ENCODE measurements around the gene COX19.
"Not testable (repeated sequence)": the region's sequence is repeated elsewhere in the genome, so short reads cannot be mapped to it uniquely, and the experiment has no call there.

COX19 gene

DNA sequence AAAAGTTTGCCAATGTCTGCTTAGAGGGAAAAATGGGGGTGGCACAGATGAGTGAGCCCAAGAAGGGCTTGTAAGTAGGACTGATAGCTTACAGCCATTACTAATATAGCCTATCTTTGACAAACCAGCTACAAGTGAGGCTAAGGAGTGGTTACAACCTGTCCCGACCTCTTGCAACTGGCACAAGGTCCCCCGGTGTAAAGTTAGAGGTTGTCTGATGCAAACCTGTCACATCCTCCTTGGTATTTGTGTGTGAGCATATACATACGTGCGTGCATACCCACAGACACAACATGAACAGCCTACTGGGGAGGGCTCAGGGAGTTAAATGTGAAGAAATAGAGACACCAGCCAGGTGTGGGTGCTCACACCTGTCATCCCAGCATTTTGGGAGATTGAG lies 35.5 kb downstream of the COX19 start:
- no peak for DNase-seq

DNA sequence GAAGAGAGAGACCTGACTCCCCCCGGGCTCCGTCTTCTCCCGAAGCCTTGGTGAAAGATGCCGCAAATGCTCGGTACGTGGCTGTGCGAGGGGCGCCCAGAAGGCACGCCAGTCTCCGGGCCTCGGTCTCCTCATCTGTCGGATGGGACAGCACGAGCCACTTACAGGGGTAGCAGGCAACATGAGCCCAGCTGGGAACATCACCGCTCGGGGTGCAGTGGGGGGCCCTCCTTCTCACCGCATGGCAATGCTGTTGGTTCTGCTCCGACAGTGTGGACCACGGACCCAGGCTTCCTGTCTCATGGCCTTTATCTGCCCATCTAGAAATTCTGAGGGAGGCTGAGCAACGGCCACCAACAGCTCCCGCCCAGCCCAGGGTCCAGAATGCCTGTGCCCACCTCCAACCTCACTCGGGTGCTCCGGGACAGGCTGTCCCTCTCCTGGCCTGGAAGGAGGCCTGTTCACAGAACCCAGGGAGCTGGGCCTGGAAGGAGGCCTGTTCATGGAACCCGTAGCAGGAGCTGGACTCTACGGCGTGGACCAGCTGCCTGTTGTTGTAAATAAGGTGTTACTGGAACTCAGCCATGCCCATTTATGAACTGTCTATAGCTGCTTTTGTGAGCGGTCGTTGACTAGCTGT lies 36.7 kb downstream of the COX19 start:
- DNase-seq, result no peak

DNA sequence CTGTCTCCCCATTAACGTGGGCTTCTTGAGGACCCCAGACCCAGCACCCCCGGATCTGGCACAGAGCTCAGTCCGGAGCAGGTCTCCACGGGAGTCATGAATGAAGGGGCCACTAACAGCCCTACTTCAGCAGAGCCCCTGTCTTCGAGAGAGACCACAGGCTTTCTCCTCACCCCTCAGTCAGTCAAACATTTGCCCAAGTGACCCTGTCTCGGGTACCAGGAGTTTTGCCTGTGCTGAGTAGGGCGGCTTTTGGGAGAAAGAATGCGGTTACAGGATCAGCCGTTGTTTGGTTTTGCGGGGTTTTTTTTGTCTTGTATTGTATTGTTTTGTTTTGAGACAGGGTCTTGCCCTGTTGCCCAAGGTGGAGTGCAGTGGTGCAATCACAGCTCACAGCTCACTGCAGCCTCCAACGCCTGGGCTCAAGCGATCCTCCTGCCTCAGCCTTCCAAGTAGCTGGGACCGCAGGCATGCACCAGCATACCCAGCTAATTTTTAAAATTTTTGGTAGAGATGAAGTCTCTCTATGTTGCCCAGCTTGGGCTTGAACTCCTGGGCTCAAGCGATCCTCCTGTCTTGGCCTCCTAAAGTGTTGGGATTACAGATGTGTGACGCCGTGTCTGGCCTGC lies 37.4 kb downstream of the COX19 start:
- DNase-seq, result peak; percentile 22

DNA sequence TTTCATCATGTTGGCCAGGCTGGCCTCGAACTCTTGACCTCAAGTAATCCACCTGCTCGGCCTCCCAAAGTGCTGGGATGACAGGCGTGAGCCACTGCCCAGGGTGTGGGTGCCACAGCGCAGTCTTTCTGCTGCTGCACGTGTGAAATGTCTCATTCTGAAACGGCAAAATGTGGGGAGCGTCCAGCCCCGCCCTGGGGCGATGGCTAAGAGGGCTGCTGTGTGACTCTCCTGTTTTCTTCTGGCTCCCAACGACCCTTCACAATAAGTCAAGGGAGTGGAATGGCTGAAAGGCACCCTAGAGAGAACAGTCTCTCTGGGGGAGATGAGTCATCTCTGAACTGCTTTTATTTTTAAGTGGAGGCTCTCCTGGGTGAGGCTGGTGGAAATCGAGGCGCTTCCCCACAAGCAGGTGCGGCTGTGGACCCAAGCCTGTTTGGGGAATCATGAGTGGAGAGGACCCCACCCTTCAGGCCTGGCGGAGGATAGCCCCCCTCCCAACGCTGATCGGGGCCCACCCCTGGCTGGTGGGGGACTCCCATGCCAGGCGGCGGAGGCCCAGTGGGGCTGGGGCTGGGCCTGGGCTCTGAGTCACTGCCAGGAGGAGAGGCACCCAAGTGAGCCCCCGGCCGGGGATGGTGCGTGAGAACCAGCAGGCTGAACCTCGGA lies 38.8 kb downstream of the COX19 start:
- no peak for DNase-seq

DNA sequence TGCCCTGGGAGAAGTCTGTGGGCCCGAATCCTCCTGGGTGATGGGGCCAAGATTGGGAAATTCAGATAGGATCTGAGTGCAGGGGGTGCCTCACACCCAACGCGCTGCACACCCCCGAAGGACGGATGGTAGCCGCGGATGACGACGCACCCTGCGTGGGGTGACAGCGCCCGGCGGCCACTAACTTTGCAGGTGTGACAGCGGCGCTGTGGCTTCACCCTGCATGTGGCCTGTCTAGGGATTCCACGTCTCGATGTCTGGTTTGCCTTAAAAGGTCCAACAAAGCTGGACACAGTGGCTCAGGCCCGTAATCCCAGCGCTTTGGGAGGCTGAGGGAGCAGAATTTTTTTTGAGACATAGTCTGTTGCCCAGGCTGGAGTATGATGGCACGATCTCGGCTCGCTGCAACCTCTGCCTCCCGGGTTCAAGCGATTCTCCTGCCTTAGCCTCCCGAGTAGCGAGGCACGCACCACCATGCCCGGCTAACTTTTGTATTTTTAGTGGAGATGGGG lies 39.4 kb downstream of the COX19 start:
- no peak for DNase-seq

DNA sequence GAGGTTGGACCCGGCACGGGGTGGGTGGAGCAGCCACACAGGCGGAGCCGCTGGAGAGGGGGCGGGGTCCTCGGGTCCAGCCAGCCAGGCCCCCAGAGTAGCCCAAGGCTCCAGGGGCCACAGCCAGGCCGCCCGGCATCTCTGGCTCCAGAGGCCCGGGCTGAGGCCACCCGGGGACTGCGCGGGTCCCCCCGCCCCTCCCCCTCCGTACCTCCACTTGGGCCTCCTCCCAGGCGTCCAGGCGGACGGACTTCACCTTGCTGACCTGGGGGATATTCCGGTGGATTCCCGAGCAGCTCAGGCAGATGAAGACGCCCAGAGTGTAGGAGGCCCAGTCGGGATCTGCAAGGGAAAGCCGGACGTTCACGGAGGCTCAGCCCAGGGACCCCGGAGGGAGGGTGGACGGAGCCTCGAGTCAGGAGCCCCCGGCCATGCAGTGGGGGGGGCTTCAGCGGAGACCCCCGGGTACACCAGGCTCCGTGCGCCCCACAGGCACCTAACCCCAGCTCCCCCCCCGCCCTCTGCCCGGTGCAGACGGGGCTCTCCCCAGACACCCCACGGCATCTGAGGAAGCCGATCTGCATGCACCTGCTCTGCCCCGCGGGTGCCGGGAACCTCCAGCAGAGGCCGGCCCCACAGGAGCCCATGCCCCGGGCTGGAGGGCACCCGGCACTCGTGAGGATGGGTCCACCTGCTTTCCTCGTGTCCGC lies 40.0 kb downstream of the COX19 start:
- no peak for DNase-seq

DNA sequence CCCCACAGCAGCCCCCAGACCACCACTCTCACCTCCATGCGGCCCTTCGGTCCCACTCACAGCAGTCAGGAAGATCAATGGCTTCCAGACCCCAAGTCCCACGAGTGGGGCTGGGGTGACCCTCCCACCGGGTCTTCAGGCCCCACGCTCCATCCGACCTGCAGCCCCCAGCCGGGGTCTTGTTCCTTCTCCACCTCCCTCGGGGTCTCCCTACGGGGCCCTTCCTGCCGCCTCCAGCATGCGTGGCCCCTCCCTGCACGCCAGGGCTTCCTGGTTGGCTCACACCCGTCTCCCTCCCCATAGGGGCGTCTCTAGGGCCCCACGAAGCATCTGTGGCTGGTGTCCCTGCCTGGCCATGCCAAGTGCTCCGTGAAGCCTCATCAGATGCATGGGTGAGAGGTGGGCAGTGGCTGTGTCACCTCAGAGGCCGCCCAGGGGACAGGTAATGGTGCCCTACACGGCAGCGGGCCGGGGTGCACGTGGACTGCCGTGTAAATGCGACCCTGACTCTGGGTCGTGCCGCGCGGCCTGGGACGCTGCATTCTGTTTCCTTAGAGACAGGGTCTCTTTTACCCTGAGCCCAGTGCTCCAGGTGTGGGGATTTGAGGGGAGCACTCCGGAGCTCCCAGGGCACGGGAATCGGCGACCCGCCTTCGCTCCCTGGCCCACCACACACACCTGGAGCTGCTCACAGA lies 40.7 kb downstream of the COX19 start:
- DNase-seq, result no peak

DNA sequence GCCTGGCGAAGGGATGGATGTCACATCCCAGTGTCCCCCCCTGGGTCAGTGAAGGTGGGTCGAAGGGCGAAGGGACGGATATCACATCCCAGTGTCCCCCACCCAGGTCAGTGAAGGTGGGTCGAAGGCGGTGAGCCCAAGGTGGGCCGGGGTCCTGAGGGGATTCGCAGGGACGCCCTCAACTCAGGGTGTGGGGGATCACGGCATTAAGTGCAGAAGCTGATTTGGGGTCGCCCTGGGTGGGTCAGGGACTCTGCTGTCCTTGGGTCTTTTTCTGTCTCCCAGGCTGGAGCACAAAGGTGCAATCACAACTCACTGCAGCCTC lies 42.7 kb downstream of the COX19 start:
- no peak for DNase-seq

DNA sequence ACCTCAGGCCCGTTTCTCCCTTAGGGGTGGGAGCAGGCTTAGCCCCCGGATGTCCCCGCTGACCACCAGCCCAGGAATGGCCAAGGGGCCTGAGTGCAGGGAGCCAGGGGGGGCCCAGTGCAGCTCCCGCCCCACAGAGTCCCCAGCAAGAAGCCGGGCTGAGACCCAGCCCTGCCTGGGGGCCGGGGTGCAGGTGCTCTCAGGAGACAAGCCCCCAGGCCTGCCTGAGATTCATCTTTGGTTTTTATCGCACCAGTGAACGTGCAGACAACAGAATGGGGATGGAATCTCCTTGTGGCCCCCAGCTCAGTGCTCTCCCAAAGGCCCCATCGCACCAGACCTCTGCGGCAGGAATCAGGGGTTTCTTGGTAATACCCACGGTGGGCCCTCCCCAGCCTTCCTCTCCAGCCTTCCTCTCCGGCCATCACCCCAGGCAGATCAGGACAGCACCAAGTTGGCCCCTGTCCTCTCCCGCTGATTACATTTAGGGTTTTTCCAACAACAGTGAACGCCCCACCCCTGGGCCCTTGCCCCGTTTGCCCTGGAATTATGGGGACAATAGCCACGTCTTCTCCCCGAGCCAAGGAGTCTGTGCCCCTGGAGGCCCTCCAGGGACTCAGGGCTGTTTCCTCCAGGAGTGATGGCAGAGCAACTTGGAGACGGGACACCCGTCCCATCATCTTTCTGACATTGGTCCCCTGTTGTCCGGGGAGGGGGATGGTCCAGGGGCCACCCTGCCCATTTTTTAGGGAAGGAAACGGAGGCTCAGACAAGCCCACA lies 43.3 kb downstream of the COX19 start:
- DNase-seq, result no peak

DNA sequence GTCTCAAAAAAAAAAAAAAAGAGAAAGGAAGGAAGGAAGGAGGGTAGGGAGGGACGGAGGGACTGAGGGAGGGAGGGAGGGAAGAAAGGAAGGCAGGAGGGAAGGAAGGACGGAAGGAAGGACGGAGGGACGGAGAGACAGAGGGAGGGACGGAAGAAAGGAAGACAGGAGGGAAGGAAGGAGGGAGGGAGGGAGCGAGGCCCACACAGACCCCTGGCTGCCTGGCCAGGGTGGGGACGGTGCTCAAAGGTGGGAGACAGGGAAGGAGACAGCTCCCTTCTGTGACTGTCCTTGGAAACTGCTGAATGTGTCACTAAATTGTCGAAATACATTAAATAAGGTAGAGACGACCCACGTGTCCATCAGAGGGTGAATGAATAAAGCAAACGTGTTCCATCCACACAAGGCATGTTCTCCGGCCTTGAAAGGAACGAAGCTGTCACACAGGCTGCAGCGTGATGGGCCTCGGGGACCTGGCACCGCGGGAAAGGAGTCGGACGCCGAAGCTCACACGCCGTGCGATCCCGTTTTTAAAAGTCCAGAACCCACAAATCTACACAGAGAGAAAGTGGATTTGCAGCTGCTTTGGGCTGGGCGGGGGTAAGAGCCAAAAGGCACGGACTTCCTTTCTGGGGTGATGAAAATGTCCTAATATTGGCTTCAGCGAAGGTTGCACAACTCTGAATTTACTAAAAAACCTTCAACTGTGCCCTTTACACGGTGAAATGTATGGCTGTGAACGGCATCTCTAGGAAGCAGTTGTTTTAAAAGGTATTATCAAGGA lies 44.2 kb downstream of the COX19 start:
- no peak for DNase-seq

DNA sequence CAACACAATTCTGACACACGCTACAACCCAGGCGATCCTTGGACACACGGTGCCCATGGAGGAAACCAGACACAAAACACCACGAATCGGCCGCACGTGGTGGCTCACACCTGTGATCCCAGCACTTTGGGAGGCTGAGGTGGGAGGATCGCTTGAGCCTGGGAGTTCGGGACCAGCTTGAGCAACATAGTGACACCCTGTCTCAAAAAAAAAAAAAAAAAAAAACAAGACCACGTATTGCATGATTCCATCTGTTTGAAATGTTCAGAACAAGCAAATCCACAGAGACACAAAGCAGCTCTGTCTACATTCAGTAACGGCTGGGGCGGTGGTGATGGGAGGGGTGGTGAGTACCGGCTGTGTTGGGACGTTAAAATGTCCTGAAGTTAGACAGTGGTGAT lies 46.0 kb downstream of the COX19 start:
- DNase-seq, result no peak

DNA sequence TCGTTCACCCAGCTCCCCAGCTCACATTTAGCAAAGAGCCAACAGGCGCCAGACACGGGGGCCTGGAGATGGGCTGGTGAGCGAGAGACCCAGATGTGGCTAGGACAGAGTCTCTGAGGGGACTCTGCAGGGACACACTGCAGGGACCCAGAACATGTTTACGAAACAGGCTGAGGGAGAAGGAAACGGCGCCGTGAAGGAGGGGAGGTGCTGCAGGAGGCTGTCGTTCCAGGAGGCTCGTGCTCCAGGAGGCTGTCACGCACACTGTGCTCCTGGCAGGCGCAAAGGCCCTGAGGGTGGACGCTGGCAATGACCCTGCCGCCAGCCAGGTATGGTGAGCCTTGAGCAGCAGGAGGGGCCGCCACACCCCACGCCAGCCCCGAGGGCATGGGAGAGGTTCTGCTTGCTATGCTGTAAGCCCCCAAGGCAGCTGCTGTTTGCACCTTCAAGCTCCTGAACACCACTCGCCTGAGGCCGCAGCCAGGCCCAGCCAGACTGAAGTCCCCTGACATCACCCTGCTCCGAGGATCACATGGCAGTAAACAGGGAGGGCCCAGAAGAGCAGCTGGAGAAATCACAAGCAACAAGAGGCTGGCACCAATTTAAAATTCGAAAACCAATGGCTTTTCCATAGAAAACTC lies 48.2 kb downstream of the COX19 start:
- DNase-seq, result no peak

DNA sequence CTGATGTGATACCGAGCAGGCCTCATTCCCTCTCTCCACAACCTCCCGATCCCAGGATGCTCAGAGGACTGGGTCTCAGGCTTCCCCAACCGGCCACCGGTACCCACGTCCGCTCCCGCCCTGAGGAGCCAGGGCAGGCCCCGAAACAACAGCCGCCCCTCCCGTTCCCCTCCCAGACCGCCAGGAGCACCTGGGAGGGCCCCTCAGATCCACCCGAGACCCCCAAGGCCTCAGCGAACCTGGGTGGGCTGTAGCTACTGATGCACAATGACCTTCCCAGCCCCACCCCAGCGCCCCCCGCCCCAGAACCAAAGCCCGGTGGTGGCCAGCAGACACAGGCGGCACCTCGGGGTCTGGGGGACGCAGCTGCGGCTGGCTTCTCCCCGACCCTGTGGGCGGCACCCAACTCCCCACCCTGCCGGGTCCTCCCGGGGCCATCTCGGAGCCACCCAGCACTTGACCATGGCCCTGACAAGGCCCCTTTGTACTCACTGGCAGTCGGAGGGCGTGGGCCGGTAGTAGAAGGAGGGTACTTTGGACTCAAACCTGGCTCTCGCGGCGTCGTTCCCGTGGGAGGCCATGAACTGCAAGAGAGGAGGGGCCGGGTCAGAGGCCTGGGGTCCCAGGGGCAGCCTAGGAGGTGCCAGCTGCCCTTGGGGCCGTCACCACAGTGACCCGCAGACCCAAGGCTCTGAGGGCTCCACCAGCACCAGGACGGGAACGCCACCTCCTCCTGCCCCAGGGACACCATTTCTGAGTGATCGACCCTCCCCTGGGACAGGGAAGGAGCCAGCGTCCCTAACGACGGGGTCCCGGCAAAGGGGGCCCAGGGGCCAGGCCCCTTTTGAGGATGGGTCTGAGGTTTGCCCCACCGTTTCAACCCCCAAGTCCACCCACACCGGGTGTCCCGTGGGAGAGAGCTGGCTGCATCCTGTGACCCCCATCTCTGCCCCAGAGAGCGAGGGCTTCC lies 49.0 kb downstream of the COX19 start:
- DNase-seq, result no peak

DNA sequence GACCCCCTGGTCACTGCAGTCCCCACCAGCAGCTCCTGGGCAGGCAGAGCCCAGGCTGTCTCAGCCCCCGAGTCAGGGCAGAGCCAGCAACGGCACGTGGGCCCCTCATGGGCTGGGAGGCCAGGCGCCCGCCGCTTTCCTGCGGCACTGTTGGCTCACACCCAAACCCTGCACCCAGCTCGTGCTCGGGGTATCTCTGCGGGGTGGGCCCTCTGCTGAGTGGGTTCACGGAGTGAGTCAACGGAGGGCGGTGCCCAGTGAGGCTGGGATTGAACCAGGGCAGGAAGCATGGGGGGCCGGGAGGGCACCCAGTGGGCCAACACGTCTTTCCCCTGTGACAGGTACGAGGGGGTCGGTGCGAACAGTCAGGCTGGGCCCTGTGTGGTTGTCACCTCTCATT lies 49.7 kb downstream of the COX19 start:
- DNase-seq, result no peak

DNA sequence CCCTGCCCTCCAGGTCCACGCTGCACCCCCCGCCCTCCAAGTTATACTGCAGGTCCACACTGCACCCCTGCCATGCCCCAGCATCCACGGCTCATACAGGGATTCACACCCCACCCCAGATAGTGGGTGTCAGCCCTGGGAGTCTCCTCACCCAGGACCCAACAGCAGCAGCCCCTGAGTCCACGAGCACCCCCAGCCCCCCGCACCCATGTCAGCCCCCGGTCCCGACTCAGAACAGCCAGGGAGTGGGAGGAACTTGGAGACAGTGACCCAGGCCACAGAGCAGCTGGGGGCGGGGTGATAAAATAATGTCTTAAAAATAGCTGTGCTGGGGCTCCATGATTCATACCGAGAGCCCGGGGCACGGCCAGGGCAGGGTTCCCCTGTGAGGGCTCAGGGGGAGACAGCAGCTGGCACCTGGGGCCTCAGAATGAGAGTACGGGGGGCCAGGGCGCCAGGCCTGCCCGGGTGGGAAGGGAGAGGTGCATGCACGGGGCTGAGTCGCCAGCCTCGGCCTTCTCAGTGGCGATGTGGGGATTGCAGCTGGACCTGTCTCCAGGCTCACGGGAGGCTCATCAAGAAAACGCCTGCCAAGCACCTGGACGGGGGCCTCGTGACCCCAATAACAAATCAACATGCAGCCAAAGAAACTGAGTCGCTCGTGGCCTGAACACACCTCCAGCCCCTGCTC lies 50.7 kb downstream of the COX19 start:
- DNase-seq, result no peak

DNA sequence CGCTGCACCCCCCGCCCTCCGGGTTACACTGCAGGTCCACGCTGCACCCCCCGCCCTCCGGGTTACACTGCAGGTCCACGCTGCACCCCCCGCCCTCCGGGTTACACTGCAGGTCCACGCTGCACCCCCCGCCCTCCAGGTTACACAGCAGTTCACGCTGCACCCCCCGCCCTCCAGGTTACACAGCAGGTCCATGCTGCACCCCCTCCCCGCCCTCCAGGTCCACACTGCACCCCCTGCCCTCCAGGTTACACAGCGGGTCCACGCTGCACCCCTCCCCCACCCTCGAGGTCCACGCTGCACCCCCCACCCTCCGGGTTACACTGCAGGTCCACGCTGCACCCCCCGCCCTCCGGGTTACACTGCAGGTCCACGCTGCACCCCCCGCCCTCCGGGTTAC lies 51.3 kb downstream of the COX19 start:
- DNase-seq, result not testable (repeated sequence)

DNA sequence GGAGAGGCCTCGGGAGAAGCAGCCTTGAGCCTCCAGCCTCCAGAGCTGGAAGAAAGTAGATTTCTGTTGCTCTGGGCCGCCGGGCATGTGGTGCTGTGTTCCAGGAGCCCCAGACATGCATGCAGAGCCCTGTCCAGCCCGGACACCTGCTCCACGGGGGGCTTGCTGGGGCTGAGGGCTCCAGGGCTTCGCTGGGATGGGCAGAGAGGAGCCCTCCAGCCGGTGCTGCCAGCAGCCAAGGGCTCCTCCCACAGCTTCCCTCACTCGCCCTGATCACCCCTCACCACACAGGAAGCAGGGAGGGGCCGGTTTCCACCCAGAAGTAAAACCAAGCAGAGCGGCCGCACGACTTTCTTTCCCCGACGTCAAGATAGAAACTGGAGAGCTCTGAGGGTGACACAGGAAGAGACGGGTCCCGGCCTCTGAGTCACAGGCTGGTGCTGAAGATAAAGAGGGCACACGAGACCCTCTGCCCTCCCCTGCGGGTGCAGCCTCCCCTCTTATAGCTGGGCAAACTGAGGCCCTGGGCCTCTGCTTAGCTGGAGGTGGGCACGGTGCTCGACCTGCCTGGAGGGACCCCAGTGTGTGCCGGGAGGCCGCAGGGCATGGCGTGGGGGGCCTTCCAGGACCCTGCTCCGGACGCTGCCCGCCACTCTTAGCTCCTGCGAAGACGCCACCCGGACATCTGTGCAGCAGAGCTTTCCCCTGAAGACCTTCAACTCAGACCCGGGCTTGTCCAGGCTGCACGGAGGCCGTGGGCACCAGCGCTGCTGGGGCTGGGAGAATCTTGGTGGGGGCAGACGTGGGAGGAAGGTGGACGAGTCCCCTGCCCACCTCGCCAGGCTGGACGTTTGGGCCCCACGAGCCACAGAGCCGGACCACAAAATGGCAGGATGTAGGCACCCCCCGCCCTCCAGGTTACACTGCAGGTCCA lies 52.0 kb downstream of the COX19 start:
- peak; percentile 31 for DNase-seq
